GM12878 (cell line): ENCODE measurements around the gene HSPA12A. TPM values are rescaled to one million over a fixed set of nuclear protein-coding genes. Genes with fewer than 3 reads are reported as not detected.

Experiments used
- ATAC-seq: fragments of 200-7000 bp; cut with Tn5 transposase; 3 replicates; pipeline ENCODE4 v1.9.1; 2020; ENCODE audit warnings: mild to moderate bottlenecking, moderate library complexity
- BruUV-seq: library from RNA; stranded (reverse); fragments of 400-500 nt; replicated peaks from 2 replicates; lab custom pipeline; 2021; lab: Mats Ljungman, UMichigan
- CTCF ChIA-PET: fragments of 300-600 bp; sonication (Branson Sonifier 250); formaldehyde crosslinking; extraction: SDS; loops from one replicate; lab custom pipeline; 2021; ENCODE audit warnings: inconsistent platforms; lab: Yijun Ruan, JAX
- POLR2A ChIA-PET: fragments of 350-600 bp; formaldehyde crosslinking; extraction: SDS; loops from one replicate; lab custom pipeline; 2021; ENCODE audit warnings: inconsistent platforms; lab: Charles Lee
- RAD21 ChIA-PET: fragments of 300-600 bp; sonication (Branson Sonifier 250); formaldehyde crosslinking; loops from one replicate; lab custom pipeline; 2023; ENCODE audit warnings: antibody characterized with exemption; ENCODE audit not compliant: unreplicated experiment; lab: Charles Lee
- SMC1A ChIA-PET: fragments of 300-600 bp; sonication (Branson Sonifier 250); formaldehyde crosslinking; loops from one replicate; lab custom pipeline; 2023; ENCODE audit not compliant: unreplicated experiment, uncharacterized antibody; lab: Charles Lee
- DNase-seq: peaks from one replicate; pipeline ENCODE4 v3.0.0-alpha.2; 2011; ENCODE audit warnings: low read depth, low spot score
- FAIRE-seq: peaks from 3 replicates; lab custom pipeline; 2011; peaks lifted over from hg19 to GRCh38; lab: Jason Lieb, UNC
- H2AFZ ChIP-seq: 2 replicates; pipeline ENCODE4 v1.6.0; 2011; ENCODE audit warnings: low read depth, low read length, control low read depth; ENCODE audit not compliant: control insufficient read depth
- H3K27ac ChIP-seq: 2 replicates; pipeline ENCODE4 v1.5.1; 2011; ENCODE audit warnings: control low read depth; ENCODE audit not compliant: control insufficient read depth, insufficient read depth
- H3K27me3 ChIP-seq, 2 experiments: replicated peaks in 1 of 2; 2 replicates each; pipeline versions ENCODE4 v1.6.0 to v1.6.1; 2011; ENCODE audit warnings: low read length in 1 of 2; ENCODE audit not compliant: control insufficient read depth in 2 of 2, insufficient read depth in 2 of 2
- H3K36me3 ChIP-seq, 2 experiments: 2 replicates each; pipeline ENCODE4 v1.5.1; 2011; ENCODE audit warnings: low read length in 1 of 2; ENCODE audit not compliant: control insufficient read depth in 2 of 2, insufficient read depth in 2 of 2
- H3K4me1 ChIP-seq: 2 replicates; pipeline ENCODE4 v1.6.1; 2011; ENCODE audit warnings: mild to moderate bottlenecking, low read length, moderate library complexity, mixed read lengths; ENCODE audit not compliant: control insufficient read depth, insufficient read depth
- H3K4me2 ChIP-seq: 2 replicates; pipeline ENCODE4 v1.6.0; 2011; ENCODE audit warnings: control low read depth; ENCODE audit not compliant: control insufficient read depth, insufficient read depth
- H3K4me3 ChIP-seq: fragments of 200-600 bp; sonication (generic); 2 replicates; pipeline ENCODE4 v1.5.1; 2016
- H3K79me2 ChIP-seq: 2 replicates; pipeline ENCODE4 v1.6.0; 2011; ENCODE audit warnings: low read length; ENCODE audit not compliant: control insufficient read depth, insufficient read depth
- H3K9ac ChIP-seq: 2 replicates; pipeline ENCODE4 v1.8.0; 2011; ENCODE audit warnings: low read length, control low read depth, mixed read lengths; ENCODE audit not compliant: control insufficient read depth, insufficient read depth
- H3K9me3 ChIP-seq: replicated peaks from 3 replicates; pipeline ENCODE4 v1.5.1; 2011; ENCODE audit warnings: mild to moderate bottlenecking, low read length; ENCODE audit not compliant: control insufficient read depth, insufficient read depth
- H4K20me1 ChIP-seq: 2 replicates; pipeline ENCODE4 v1.6.0; 2011; ENCODE audit not compliant: control insufficient read depth, insufficient read depth
- BHLHE40 ChIP-seq, 2 experiments: fragments of 450-650 bp in 1 of 2; IDR thresholded peaks; 2 replicates each; pipeline ENCODE4 v1.6.1; 2011 to 2017; ENCODE audit warnings: low read depth in 2 of 2, borderline replicate concordance in 1 of 2, improper control_type of control experiment in 1 of 2, low read length in 1 of 2, mild to moderate bottlenecking in 1 of 2
- CEBPB ChIP-seq, 2 experiments: fragments of 150-350 bp in 1 of 2; IDR thresholded peaks; 2 replicates each; pipeline ENCODE4 v1.6.1; 2012 to 2014; ENCODE audit warnings: low read depth in 2 of 2, low read length in 2 of 2, borderline replicate concordance in 1 of 2, inconsistent platforms in 1 of 2
- ESRRA ChIP-seq: IDR thresholded peaks from 2 replicates; pipeline ENCODE4 v1.6.1; 2012; ENCODE audit warnings: mild to moderate bottlenecking, low read length, improper control_type of control experiment
- EZH2 ChIP-seq: IDR thresholded peaks from 2 replicates; pipeline ENCODE4 v1.6.1; 2012; ENCODE audit warnings: low read depth, mild to moderate bottlenecking, control low read depth, inconsistent platforms, low read length, borderline replicate concordance; ENCODE audit not compliant: control insufficient read depth
- FOXK2 ChIP-seq: fragments of 450-650 bp; IDR thresholded peaks from 2 replicates; pipeline ENCODE4 v1.6.1; 2017; ENCODE audit warnings: mild to moderate bottlenecking, moderate library complexity
- HDAC2 ChIP-seq: fragments of 200-600 bp; sonication (generic); IDR thresholded peaks from 2 replicates; pipeline ENCODE4 v1.6.1; 2017
- LARP7 ChIP-seq: fragments of 450-650 bp; IDR thresholded peaks from 2 replicates; pipeline ENCODE4 v1.6.1; 2017; ENCODE audit warnings: mild to moderate bottlenecking
- NFIC ChIP-seq: IDR thresholded peaks from 2 replicates; pipeline ENCODE4 v1.6.1; 2012; ENCODE audit warnings: low read depth, mild to moderate bottlenecking, inconsistent platforms, low read length, moderate library complexity
- NR2C1 ChIP-seq: fragments of 450-650 bp; IDR thresholded peaks from 2 replicates; pipeline ENCODE4 v1.6.1; 2017; ENCODE audit warnings: antibody characterized with exemption, mild to moderate bottlenecking, moderate library complexity
- RAD51 ChIP-seq: fragments of 450-650 bp; IDR thresholded peaks from 2 replicates; pipeline ENCODE4 v1.6.1; 2016; ENCODE audit warnings: moderate library complexity, mild to moderate bottlenecking, inconsistent platforms
- RB1 ChIP-seq: fragments of 450-650 bp; formaldehyde crosslinking; IDR thresholded peaks from 2 replicates; pipeline ENCODE4 v1.6.1; 2017; ENCODE audit warnings: mild to moderate bottlenecking, borderline replicate concordance
- STAT3 ChIP-seq: IDR thresholded peaks from 2 replicates; pipeline ENCODE4 v1.6.1; 2011; ENCODE audit warnings: low read depth, low read length, improper control_type of control experiment
- TARDBP ChIP-seq: IDR thresholded peaks from 2 replicates; pipeline ENCODE4 v1.6.1; 2016; ENCODE audit warnings: borderline replicate concordance
- ZNF207 ChIP-seq: fragments of 450-650 bp; IDR thresholded peaks from 2 replicates; pipeline ENCODE4 v1.6.1; 2014; ENCODE audit warnings: antibody characterized with exemption, mild to moderate bottlenecking, borderline replicate concordance
- ZNF217 ChIP-seq: fragments of 450-650 bp; IDR thresholded peaks from 2 replicates; pipeline ENCODE4 v1.6.1; 2017; ENCODE audit warnings: antibody characterized with exemption, mild to moderate bottlenecking
- WGBS: methylation state at CpG from one replicate; pipeline ENCODE4 v1.1.6; 2016; ENCODE audit warnings: low lambda C conversion rate; ENCODE audit not compliant: insufficient replicate concordance, insufficient coverage; ENCODE audit errors: missing lambda C conversion rate; 5-methylcytosine and 5-hydroxymethylcytosine counted together
- in situ Hi-C: fragments of 300-500 bp; cut with MboI; formaldehyde crosslinking; loops from 9 replicates; pipeline ENCODE4 v1.14.3; 2018; ENCODE audit warnings: mixed read lengths
- intact Hi-C: fragments of 100-400 bp; cut with micrococcal nuclease; formaldehyde crosslinking; loops from one replicate; pipeline ENCODE4 v1.14.2; 2022; ENCODE audit not compliant: unreplicated experiment
- polyA plus RNA-seq, 11 experiments: library from polyadenylated mRNA; depleted of rRNA in 4 of 11; unstranded in 6 of 11; stranded (reverse) in 5 of 11; fragments of >200 nt; fragmentation: Nextera tagmentation in 4 of 11; fragmentation: Illumina TruSeq in 1 of 11; extraction: Ambion mirVana in 4 of 11; extraction: Trizol in 1 of 11; gene quantifications; 1 replicate in 1 of 11; 2 replicates in 10 of 11; pipeline versions ENCODE4 v1.2.1 to v1.2.3, GENCODE V29; 2011 to 2016; ENCODE audit warnings: inconsistent platforms in 2 of 11, missing spikeins in 2 of 11, low read depth in 1 of 11
- total RNA-seq, 4 experiments: library from RNA; depleted of rRNA in 3 of 4; stranded (reverse); fragments of >200 nt in 3 of 4; fragmentation: Illumina TruSeq in 1 of 4; extraction: Trizol in 1 of 4; gene quantifications; 2 replicates each; pipeline versions ENCODE4 v1.2.1 to v1.2.3, GENCODE V29; 2013 to 2021
- TF ChIP-seq, protein P1 (sequence below): fragments of 450-650 bp; IDR thresholded peaks from 2 replicates; pipeline ENCODE4 v1.6.1; 2018; ENCODE audit warnings: borderline replicate concordance, mild to moderate bottlenecking; ENCODE audit not compliant: partially characterized antibody
- TF ChIP-seq, protein P2 (sequence below): fragments of 450-650 bp; IDR thresholded peaks from 2 replicates; pipeline ENCODE4 v1.6.1; 2017; ENCODE audit warnings: mild to moderate bottlenecking, moderate library complexity
- TF ChIP-seq, protein P3 (sequence below): IDR thresholded peaks from 2 replicates; pipeline ENCODE4 v1.6.1; 2012; ENCODE audit warnings: low read depth, low read length, improper control_type of control experiment

Gene HSPA12A
- total and polyA plus RNA-seq, 10 of the 15 experiments (the other 5 are each of a cell fraction or from before 2014, with no cell fraction given) = 0.90 to 20.2 (median 2.8) TPM

DNA sequence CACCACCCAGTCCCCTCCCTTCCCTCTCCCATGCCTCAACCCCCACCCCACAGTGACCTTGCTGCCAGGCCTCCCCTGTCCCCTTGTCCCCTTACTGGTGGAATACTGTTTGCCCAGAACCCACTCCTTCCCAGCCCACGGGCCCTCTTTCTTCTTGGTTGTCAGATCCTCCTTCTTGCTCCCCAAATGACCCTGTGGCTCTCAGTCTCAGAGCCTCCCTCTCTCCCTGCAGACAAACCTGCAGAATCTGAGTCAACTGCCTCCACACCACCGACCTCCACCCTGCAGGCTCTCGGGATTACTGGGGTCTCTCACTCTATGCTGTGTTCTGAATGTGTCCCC, 47.5 kb downstream of the HSPA12A start:
- no TSS peak for BruUV-seq
- Histone ChIP-seq H3K79me2 (no peaks in the 10 kb centered on the region), H3K4me3 (no peak overlapping the region), H3K27me3 (no peaks in the 10 kb centered on the region; a peak in 1 of 4 replicates), H3K36me3 (no peaks in the 10 kb centered on the region), H3K4me2 (no peak overlapping the region), H3K9me3 (no peaks in the 10 kb centered on the region), H3K27ac (no peak overlapping the region), H2AFZ (no peak overlapping the region), H4K20me1 (no peaks in the 10 kb centered on the region), H3K9ac (no peak overlapping the region), H3K4me1 (no peaks in the 10 kb centered on the region)
- no peak for DNase-seq
- POLR2A ChIA-PET = no interaction called here
- RAD21 ChIA-PET = no interaction called here
- in situ Hi-C loops (no loop called here), intact Hi-C loops (no loop called here)
- no peak for ATAC-seq
- SMC1A ChIA-PET = no interaction called here
- 0% methylated on average over 3 of the region's 3 CpGs for WGBS
- CTCF ChIA-PET = no interaction called here
- FAIRE-seq = no peak
- TF ChIP-seq RB1 (no peak), LARP7 (no peak), ZNF207 (no peak), ESRRA (no peak), STAT3 (no peak), FOXK2 (no peak), CEBPB (IDR thresholded peaks at IDR 0.05; ENCODE audit: borderline replicate concordance in 1 of 2, low read depth in 2 of 2, low read length in 2 of 2) (no peak), BHLHE40 (IDR thresholded peaks at IDR 0.05; ENCODE audit: borderline replicate concordance in 1 of 2, low read depth in 2 of 2, low read length in 1 of 2) (no peak), NR2C1 (no peak), NFIC (no peak), EZH2 (no peak), TARDBP (no peak), ZNF217 (no peak), RAD51 (no peak), HDAC2 (no peak)
- TF ChIP-seq, protein P1, sequence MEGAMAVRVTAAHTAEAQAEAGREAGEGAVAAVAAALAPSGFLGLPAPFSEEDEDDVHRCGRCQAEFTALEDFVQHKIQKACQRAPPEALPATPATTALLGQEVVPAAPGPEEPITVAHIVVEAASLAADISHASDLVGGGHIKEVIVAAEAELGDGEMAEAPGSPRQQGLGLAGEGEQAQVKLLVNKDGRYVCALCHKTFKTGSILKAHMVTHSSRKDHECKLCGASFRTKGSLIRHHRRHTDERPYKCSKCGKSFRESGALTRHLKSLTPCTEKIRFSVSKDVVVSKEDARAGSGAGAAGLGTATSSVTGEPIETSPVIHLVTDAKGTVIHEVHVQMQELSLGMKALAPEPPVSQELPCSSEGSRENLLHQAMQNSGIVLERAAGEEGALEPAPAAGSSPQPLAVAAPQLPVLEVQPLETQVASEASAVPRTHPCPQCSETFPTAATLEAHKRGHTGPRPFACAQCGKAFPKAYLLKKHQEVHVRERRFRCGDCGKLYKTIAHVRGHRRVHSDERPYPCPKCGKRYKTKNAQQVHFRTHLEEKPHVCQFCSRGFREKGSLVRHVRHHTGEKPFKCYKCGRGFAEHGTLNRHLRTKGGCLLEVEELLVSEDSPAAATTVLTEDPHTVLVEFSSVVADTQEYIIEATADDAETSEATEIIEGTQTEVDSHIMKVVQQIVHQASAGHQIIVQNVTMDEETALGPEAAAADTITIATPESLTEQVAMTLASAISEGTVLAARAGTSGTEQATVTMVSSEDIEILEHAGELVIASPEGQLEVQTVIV = no peak
- TF ChIP-seq, protein P2, sequence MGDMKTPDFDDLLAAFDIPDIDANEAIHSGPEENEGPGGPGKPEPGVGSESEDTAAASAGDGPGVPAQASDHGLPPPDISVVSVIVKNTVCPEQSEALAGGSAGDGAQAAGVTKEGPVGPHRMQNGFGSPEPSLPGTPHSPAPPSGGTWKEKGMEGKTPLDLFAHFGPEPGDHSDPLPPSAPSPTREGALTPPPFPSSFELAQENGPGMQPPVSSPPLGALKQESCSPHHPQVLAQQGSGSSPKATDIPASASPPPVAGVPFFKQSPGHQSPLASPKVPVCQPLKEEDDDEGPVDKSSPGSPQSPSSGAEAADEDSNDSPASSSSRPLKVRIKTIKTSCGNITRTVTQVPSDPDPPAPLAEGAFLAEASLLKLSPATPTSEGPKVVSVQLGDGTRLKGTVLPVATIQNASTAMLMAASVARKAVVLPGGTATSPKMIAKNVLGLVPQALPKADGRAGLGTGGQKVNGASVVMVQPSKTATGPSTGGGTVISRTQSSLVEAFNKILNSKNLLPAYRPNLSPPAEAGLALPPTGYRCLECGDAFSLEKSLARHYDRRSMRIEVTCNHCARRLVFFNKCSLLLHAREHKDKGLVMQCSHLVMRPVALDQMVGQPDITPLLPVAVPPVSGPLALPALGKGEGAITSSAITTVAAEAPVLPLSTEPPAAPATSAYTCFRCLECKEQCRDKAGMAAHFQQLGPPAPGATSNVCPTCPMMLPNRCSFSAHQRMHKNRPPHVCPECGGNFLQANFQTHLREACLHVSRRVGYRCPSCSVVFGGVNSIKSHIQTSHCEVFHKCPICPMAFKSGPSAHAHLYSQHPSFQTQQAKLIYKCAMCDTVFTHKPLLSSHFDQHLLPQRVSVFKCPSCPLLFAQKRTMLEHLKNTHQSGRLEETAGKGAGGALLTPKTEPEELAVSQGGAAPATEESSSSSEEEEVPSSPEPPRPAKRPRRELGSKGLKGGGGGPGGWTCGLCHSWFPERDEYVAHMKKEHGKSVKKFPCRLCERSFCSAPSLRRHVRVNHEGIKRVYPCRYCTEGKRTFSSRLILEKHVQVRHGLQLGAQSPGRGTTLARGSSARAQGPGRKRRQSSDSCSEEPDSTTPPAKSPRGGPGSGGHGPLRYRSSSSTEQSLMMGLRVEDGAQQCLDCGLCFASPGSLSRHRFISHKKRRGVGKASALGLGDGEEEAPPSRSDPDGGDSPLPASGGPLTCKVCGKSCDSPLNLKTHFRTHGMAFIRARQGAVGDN = no peak
- TF ChIP-seq, protein P3, sequence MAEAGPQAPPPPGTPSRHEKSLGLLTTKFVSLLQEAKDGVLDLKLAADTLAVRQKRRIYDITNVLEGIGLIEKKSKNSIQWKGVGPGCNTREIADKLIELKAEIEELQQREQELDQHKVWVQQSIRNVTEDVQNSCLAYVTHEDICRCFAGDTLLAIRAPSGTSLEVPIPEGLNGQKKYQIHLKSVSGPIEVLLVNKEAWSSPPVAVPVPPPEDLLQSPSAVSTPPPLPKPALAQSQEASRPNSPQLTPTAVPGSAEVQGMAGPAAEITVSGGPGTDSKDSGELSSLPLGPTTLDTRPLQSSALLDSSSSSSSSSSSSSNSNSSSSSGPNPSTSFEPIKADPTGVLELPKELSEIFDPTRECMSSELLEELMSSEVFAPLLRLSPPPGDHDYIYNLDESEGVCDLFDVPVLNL = no peak
